Measurements from ENCODE around the gene HTD2.
A peak's percentile ranks its signal among the peaks of the same experiment; 100 is the strongest.
"Not testable (repeated sequence)": the region's sequence is repeated elsewhere in the genome, so short reads cannot be mapped to it uniquely, and the experiment has no call there.

Gene HTD2

DNA sequence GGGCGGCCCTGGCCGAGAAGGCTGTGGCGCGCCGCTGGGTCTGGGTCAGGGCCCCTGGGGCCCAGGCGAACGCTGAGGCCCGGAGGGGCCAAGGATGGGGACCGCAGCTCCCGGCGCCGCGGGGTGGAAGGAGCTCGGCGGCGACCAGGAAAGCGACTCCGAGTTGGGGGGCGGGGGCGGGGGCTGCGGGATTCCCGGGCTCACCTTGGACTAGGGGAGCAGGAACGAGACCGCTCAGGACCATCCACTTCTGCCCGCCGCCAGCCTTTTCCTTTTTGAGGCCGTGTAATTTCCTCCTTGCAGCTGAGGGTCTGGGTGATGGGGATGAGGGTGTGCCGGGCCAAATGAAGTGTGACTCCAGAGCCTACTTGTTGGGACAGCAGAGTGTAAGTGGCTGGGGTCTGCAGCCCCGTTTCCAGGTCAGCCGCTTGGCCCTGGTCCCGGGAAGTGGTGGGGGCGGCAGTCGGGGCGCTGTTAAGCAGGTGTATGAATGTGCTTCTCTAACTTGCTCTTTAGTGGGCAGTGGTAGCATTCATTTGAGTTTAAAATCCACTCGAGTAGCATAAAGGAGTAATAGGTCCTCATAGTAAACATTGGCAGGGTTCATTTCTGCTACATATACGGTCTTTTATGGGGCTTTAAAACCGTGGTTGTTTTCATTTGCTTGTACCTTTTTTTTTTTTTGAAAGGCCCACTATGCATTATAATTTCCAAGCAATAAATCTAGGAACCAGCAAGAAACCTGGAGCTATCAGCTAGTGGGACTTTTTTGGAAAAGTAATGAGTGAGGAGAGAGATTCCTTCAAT is 27.1 kb downstream of the HTD2 start:
- Mint-ChIP-seq H3K4me3 (peak overlapping the region; percentile 97), H3K9me3 (no peaks in the 10 kb centered on the region), H3K4me1 (peaks cover 43% of the 10 kb centered on the region), H3K27ac (peak overlapping the region; percentile 89), H3K27me3 (no peaks in the 10 kb centered on the region), H3K36me3 (ENCODE audit: low read depth) (peaks cover 8% of the 10 kb centered on the region)
- DNase-seq (peak; percentile 53), ATAC-seq (peak; percentile 20)

DNA sequence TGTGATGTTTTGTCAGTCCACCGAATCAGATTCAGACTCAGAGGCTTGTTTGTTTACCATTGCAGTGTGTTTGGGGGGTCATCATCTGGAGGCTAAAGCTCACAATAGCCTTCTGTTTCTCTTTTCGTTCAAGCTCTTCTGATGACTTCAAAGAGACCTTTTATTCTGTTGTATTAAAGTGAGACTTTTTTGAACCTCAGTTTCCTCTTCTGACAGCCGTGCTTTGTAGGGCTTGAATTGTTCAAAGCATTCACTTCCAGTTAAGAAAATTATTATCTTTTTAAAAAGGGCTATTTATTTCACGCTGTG is 27.6 kb downstream of the HTD2 start:
- ATAC-seq (no peak), DNase-seq (no peak)
- Mint-ChIP-seq H3K4me1 (peaks cover 45% of the 10 kb centered on the region), H3K9me3 (no peaks in the 10 kb centered on the region), H3K27me3 (no peaks in the 10 kb centered on the region), H3K27ac (peak overlapping the region; percentile 89), H3K4me3 (peak overlapping the region; percentile 97), H3K36me3 (ENCODE audit: low read depth) (peaks cover 9% of the 10 kb centered on the region)

DNA sequence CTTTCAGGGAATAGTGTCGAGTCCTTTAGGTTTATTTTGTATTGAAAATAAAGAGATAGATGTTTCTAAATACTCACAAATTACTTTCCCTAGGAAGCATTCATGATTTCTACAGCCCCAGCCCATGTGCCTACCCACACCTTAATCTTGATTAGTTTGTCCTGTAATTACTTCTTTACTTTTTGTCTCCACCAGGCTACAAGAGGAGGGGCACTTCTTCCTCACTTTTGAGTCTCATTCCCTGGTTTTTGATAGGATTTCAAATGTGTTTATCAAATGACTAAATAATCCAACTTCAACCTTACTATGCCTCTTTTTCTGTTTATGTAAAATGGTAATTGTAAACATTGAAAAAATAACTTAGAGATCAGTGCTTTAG is 28.2 kb downstream of the HTD2 start:
- peaks cover 12% of the 10 kb centered on the region for H3K36me3 Mint-ChIP-seq (ENCODE audit: low read depth)
- peak overlapping the region; percentile 92 for H3K27ac Mint-ChIP-seq
- H3K27me3 Mint-ChIP-seq: no peaks in the 10 kb centered on the region
- H3K9me3 Mint-ChIP-seq: no peaks in the 10 kb centered on the region
- ATAC-seq (no peak), DNase-seq (no peak)
- H3K4me3 Mint-ChIP-seq: peak overlapping the region; percentile 97
- peaks cover 47% of the 10 kb centered on the region for H3K4me1 Mint-ChIP-seq

DNA sequence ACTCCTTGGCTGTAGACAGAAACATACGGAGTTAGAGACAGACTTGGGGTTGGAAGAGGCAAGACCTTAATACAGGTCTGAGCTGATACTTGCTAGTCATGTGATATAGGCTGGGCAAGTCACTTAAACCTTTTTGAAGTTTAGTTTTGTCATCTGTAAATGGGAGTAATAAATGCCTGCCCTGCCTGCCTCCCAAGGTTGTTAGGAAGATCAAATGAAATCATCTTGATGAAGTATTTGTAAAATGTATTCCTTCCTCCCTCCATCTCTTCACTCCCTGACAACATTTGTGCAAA is 29.3 kb downstream of the HTD2 start:
- H3K27me3 Mint-ChIP-seq: no peaks in the 10 kb centered on the region
- peaks cover 13% of the 10 kb centered on the region for H3K36me3 Mint-ChIP-seq (ENCODE audit: low read depth)
- no peak for DNase-seq
- no peak for ATAC-seq
- no peaks in the 10 kb centered on the region for H3K9me3 Mint-ChIP-seq
- peak overlapping the region; percentile 92 for H3K27ac Mint-ChIP-seq
- peaks cover 47% of the 10 kb centered on the region for H3K4me1 Mint-ChIP-seq
- peak overlapping the region; percentile 97 for H3K4me3 Mint-ChIP-seq

DNA sequence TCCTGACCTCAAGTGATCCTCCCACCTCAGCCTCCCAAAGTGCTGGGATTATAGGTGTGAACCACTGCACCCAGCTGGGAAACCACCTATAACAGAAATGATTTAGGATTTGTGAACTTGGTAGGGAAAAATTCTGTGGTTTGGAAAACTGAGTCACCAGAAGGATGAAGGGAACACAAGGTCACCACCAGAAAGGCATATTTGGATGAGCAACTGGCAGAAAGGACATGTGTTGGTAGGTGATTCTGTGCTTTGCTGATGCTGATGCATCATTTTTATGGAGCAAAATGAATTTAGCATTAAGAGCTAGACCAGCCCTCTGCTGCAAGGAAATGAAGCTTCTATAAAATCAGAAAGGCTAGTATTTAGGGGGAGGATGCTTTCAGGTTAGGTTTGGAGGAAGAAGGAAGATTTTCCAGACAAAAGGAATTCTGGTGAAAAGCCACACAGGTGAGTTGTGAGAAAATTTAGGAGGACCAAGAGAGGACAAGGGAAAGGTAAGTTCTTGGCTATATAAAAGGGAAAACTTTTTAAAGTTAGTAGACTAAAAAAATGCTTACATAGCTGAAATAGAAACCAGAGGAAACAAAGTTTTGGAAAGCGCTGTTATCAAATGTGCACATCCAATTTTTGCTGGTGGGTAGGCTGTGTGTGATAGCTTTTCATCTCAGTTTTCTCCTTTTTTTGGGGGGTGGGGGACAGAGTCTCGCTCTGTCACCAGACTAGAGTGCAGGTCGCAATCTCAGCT is 30.0 kb downstream of the HTD2 start:
- no peaks in the 10 kb centered on the region for H3K27me3 Mint-ChIP-seq
- peak overlapping the region; percentile 0 for H3K4me3 Mint-ChIP-seq
- ATAC-seq (no peak), DNase-seq (no peak)
- H3K9me3 Mint-ChIP-seq: no peaks in the 10 kb centered on the region
- peak overlapping the region; percentile 92 for H3K27ac Mint-ChIP-seq
- peaks cover 51% of the 10 kb centered on the region for H3K4me1 Mint-ChIP-seq
- H3K36me3 Mint-ChIP-seq (ENCODE audit: low read depth): peaks cover 18% of the 10 kb centered on the region

DNA sequence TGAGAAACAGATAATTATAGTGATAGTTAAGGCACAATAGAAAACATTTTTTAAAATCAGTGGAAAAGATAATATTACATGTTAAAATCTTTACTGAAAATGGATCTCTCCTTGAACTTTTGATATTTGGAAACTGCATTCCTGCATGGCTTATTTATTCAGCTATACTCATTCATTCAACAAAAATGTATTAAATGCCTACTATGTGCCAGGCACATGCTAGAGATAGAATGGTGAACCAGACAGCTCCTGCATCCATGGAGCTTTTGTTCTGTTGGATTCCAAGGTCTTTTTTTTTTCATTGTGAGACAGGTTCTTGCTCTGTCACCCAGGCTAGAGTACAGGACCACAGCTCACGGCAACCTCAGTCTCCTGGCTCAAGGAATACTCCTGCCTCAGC is 30.9 kb downstream of the HTD2 start:
- Mint-ChIP-seq H3K4me1 (peaks cover 45% of the 10 kb centered on the region), H3K36me3 (ENCODE audit: low read depth) (peaks cover 18% of the 10 kb centered on the region), H3K4me3 (no peak overlapping the region), H3K27me3 (no peaks in the 10 kb centered on the region), H3K27ac (no peak overlapping the region), H3K9me3 (no peaks in the 10 kb centered on the region)
- ATAC-seq (no peak), DNase-seq (no peak)

DNA sequence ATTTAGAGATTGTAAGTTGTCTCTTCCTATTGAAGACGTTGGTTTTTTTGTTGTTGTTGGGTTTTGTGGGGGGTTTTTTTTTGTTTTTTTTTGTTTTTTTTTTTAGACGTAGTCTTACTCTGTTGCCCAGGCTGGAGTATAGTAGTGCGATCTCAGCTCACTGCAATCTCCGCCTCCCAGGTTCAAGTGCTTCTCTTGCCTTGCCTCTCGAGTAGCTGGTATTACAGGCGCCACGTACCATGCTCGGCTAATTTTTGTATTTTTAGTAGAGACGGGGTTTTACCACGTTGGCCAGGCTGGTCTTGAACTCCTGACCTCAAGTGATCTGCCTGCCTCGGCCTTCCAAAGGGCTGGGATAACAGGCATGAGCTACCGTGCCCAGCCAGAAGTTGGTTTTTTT is 32.8 kb downstream of the HTD2 start:
- H3K9me3 Mint-ChIP-seq, ATAC-seq, H3K27ac Mint-ChIP-seq, H3K4me3 Mint-ChIP-seq, H3K27me3 Mint-ChIP-seq, DNase-seq: not testable (repeated sequence)
- Mint-ChIP-seq H3K4me1 (peaks cover 34% of the 10 kb centered on the region), H3K36me3 (ENCODE audit: low read depth) (peaks cover 26% of the 10 kb centered on the region)

DNA sequence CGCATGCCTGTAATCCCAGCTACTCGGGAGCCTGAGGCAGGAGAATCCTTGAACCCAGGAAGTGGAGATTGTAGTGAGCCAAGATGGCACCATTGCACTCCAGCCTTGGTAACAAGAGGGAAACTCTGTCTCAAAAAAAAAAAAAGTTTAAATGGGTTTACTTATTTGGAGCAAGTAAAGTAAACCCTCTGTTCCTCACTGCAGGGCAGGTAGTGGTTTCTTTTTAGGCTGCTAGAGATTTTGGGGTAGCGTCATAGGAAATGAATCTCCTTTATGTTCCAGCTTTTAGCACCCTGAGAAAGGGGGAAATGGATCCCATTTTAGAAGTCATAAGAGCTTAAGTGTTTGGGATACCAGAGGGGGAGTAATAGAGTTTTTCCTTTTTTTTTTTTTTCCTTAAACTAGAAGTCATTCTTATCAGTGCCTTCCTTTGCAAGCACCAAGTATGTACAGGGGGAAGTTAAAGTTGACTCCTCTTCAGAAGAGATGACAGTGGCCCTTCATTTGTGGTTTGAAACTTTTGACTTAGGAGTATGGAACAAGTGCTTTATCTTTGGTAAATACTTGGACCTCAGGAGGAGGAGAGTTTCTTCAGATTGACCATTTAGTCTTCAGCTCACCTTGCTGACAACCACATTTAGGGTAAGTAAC is 34.4 kb downstream of the HTD2 start:
- no peak overlapping the region for H3K4me3 Mint-ChIP-seq
- peaks cover 23% of the 10 kb centered on the region for H3K4me1 Mint-ChIP-seq
- peaks cover 23% of the 10 kb centered on the region for H3K36me3 Mint-ChIP-seq (ENCODE audit: low read depth)
- no peaks in the 10 kb centered on the region for H3K9me3 Mint-ChIP-seq
- no peak for ATAC-seq
- DNase-seq: no peak
- peak overlapping the region; percentile 42 for H3K27ac Mint-ChIP-seq
- H3K27me3 Mint-ChIP-seq: no peaks in the 10 kb centered on the region

DNA sequence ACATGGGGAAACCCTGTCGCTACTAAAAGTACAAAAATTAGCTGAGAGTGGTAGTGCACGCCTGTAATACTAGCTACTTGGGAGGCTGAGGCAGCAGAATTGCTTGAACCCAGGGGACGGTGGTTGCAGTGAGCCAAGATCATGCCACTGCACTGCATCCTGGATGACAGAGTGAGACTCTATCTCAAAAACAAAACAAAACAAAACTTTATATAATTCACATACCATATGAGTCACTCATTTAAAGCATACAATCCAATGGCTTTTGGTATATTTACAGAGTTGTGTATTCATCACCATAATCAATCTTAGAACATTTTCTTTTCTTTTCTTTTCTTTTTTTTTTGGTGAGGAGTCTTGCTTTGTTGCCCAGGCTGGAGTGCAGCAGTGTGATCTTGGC is 35.1 kb downstream of the HTD2 start:
- Mint-ChIP-seq H3K36me3 (ENCODE audit: low read depth) (peaks cover 23% of the 10 kb centered on the region), H3K4me1 (peaks cover 23% of the 10 kb centered on the region), H3K4me3 (no peak overlapping the region), H3K27ac (peak overlapping the region; percentile 42), H3K9me3 (no peaks in the 10 kb centered on the region), H3K27me3 (no peaks in the 10 kb centered on the region)
- no peak for ATAC-seq
- no peak for DNase-seq

DNA sequence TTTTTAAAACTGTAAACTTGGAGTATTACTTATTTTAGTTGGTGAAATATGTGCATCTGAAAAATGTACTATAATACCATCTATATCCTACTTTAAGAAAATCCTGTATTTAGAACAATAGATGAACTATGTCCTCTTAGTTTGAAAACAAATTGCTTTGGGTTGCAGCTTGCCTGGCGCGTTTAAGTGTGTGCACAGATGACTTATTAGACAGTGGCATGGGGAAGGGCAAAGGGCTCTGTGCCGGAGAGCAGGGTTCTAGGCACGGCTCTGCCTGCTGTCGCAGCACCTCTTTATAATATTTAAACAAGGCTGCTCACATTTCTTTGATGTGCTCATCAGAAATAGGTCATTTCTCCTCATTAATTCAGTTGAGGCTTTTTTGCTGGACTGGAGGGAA is 36.4 kb downstream of the HTD2 start:
- Mint-ChIP-seq H3K27me3 (no peaks in the 10 kb centered on the region), H3K4me3 (no peak overlapping the region), H3K4me1 (peaks cover 27% of the 10 kb centered on the region), H3K36me3 (ENCODE audit: low read depth) (peaks cover 26% of the 10 kb centered on the region), H3K9me3 (no peaks in the 10 kb centered on the region), H3K27ac (no peak overlapping the region)
- no peak for ATAC-seq
- DNase-seq: no peak

DNA sequence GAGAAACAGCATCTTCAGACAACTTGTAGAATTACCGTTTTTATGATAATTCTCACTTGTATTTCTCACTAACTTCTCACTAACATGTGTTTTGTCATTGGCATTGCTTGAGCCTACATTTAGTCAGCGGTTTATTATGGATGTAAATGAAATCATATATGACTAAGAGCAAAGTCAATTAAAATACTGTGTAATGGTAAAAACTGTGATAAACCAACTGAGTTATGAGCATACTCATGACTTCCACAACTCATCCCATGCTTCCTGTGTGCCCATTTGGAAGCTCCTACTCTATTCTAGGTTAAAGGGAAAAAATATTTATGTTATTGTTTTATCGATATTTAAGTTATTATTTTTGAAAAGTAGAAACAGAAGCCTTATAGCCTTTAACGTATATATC is 39.1 kb downstream of the HTD2 start:
- Mint-ChIP-seq H3K27ac (no peak overlapping the region), H3K27me3 (no peaks in the 10 kb centered on the region), H3K9me3 (no peaks in the 10 kb centered on the region), H3K4me1 (peaks cover 44% of the 10 kb centered on the region), H3K36me3 (ENCODE audit: low read depth) (peaks cover 30% of the 10 kb centered on the region), H3K4me3 (no peak overlapping the region)
- no peak for DNase-seq
- ATAC-seq: no peak

DNA sequence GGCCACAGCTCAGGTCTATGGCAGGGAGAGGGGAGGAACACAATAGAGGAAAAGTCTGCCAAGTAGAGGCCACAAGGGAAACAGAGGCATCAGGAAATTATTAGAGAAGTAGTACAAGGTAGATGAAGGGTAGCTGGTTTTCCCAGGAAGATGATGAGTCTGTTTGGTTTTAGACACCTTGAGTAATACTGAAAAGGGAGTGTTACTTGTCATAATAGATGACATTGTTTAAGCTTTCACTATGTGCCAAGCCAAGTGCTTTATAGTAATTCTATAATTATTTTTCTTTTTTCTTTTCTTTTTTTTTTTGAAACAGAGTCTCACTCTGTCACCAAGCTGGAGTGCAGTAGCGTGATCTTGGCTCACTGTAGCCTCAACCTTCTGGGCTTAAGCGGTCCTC is 40.0 kb downstream of the HTD2 start:
- no peak for DNase-seq
- peaks cover 25% of the 10 kb centered on the region for H3K36me3 Mint-ChIP-seq (ENCODE audit: low read depth)
- H3K4me1 Mint-ChIP-seq: peaks cover 46% of the 10 kb centered on the region
- no peaks in the 10 kb centered on the region for H3K9me3 Mint-ChIP-seq
- no peaks in the 10 kb centered on the region for H3K27me3 Mint-ChIP-seq
- peak overlapping the region; percentile 41 for H3K27ac Mint-ChIP-seq
- H3K4me3 Mint-ChIP-seq: no peak overlapping the region
- peak; percentile 50 for ATAC-seq

DNA sequence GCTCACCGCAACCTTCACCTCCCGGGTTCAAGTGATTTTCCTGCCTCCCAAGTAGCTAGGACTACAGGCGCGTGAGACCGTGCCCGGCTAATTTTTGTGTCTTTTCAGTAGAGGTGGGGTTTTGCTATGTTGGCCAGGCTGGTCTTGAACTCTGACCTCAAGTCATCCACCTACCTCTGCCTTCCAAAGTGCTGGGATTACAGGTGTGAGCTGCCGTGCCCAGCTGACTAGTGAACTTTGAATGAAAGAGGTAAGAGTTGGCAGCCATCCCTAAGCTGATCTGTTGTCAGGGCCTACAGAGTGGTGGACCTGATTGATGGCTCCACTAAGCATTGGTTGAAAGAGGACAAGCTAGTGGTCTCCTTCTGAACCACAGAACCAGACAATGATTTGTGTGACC is 41.7 kb downstream of the HTD2 start:
- H3K36me3 Mint-ChIP-seq (ENCODE audit: low read depth): peaks cover 21% of the 10 kb centered on the region
- H3K27me3 Mint-ChIP-seq: no peaks in the 10 kb centered on the region
- peaks cover 60% of the 10 kb centered on the region for H3K4me1 Mint-ChIP-seq
- H3K4me3 Mint-ChIP-seq: no peak overlapping the region
- H3K27ac Mint-ChIP-seq: no peak overlapping the region
- no peak for ATAC-seq
- no peaks in the 10 kb centered on the region for H3K9me3 Mint-ChIP-seq
- DNase-seq: no peak

DNA sequence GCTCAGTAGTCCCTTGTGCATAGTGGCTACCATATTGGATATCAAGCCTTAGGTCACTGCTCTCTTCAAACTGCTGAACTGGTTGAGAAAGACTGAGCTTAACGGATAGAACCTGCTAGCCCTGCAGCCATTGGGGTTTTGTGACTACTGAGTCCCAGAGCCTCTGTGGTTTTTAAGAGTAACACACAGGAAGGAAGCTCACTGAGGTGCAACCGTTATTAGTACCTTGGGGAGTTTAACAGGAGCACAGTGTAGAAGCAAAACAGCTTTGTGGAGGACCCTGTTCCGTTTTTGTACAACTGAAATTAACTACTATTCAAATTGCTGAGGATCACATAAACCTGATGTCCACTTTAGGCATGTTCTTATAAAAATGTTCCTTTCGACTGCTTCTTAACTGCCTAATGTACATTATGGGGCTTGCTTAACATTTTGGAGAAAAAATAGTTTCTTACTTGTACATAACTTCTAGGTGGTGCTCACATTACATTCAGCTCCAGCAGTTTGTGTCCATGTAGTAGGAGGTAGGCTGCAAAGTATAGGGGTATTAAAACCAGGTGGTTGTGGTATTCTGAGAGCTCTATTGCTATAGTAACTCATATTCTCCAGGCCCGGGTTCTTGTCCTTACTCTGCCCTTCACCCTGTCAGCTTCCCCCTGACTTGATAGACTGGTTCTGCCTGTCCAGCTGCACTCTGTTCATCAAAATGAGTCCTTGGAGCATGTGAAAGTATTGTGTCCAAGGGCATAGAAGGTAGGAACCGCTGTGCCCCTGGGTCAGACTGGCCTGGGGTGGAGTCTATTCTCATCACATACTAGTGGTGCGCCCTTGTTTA is 43.7 kb downstream of the HTD2 start:
- ATAC-seq: peak; percentile 50

More for the DNA sequence above, 43.7 kb downstream of the HTD2 start:
- Mint-ChIP-seq H3K27ac (peak overlapping the region; percentile 7), H3K4me3 (no peak overlapping the region), H3K9me3 (no peaks in the 10 kb centered on the region), H3K4me1 (peaks cover 78% of the 10 kb centered on the region), H3K36me3 (ENCODE audit: low read depth) (peaks cover 18% of the 10 kb centered on the region), H3K27me3 (no peaks in the 10 kb centered on the region)
- no peak for DNase-seq

Measured in activated naive CD8-positive, alpha-beta T cell treated with anti-CD3 and anti-CD28 coated beads, Interleukin-2, amount 50 U/mL, for 24 hours (primary cell).